GM19438 (cell line): ENCODE measurements around the gene XIAP.
"Not testable (repeated sequence)": the region's sequence is repeated elsewhere in the genome, so short reads cannot be mapped to it uniquely, and the experiment has no call there.

Source experiments
- ATAC-seq: cut with Tn5 transposase; IDR thresholded peaks from one replicate; pipeline ENCODE4 v1.9.1; 2021; ENCODE audit warnings: low read depth; ENCODE audit not compliant: unreplicated experiment

XIAP gene

GRCh38 chrX:123873956-123874355 lies 14.1 kb downstream of the XIAP start:
- no peak for ATAC-seq

DNA sequence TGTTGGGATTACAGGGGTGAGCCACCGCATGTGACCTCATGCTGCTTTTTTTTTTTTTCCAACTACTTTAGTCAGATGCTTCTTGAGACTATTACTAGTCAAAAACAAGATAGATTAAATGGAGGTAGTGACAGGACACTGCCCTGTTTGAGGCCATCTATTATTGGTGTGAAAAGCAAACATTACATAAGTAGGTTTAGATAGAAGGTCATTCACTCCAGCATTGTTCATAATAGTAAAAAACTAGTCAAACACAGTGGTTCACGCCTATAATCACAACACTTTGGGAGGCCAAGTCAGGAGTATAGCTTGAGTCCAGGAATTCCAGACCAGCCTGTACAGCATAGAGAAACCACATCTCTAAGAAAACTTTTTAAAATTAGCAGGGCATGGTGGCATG lies 16.3 kb downstream of the XIAP start:
- no peak for ATAC-seq

- no peak for ATAC-seq
Measured at GRCh38 chrX:123876844-123877243, 17.0 kb downstream of the XIAP start.

DNA sequence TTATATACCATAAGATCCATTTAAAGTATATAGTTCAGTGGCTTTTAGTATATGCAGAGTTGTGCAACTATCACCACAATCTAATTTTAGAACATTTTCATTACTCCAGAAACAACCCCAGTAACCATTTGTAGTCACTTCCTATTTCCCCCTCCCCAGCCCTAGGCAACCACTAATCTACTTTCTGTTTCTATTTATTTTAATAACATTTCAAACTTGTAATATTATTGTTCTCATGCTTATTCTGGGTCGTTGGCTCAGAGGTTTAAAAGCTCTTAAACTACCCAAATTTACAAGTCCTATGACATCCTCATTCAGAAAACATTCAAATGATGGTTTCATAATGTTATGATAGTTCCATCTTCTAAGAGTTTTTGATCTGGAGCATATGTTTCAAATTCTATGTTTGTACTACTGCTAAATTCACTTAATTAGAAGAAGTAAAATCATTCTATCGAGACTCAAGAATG lies 18.4 kb downstream of the XIAP start:
- peak; percentile 86 for ATAC-seq

- no peak for ATAC-seq
Measured at GRCh38 chrX:123881330-123881729, 21.5 kb downstream of the XIAP start.

- ATAC-seq, result no peak
Measured at GRCh38 chrX:123882391-123882790, 22.5 kb downstream of the XIAP start.

DNA sequence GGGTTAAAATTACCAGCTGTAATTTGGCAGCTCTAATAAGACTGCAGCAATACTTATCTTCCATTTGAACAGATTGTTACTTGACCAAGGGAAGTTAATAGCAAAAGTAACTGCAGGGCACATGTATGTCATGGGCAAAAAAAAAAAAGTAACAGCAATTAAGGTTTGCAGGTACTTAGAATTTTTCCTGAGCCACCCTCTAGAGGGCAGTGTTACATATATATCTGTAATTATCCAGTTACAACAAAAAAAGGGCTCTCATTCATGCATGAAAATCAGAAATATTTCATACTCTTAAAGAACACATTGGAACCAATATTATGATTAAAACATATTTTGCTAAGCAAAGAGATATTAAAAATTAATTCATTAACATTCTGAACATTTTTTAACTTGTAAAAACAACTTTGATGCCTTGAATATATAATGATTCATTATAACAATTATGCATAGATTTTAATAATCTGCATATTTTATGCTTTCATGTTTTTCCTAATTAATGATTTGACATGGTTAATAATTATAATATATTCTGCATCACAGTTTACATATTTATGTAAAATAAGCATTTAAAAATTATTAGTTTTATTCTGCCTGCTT lies 25.1 kb downstream of the XIAP start:
- ATAC-seq, result no peak

DNA sequence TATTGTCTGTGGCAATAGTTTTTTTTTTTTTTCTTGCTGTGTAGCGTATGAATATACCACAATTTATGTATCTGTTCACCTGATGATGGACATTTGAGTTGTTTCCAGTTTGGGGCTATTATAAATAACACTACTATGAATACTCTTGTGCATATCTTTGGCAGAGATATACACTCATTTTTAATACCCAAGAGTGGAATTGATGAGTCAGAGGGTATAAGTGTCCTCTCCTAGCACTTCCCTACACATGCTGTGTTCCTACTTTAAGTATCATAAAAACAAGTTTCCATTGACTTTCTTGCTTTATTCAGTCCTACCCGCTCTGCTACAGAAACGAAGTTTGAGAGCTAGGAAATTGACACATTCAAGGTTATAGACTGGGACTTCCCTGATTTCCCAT lies 39.8 kb downstream of the XIAP start:
- no peak for ATAC-seq

DNA sequence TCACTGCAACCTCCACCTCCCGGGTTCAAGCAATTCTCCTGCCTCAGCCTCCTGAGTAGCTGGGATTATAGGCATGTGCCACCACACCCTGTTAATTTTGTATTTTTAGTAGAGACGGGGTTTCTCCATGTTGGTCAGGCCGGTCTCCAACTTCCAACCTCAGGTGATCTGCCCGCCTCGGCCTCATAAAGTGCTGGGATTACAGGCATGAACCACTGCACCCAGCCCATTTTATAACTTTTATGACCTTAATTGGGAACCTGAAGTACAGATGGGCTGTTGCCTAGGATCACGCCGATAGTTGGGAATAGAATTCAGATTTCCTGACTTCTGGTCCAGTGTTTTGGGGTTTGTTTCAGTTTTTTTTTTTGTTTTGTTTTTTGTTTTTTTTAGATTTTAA lies 43.4 kb downstream of the XIAP start:
- not testable (repeated sequence) for ATAC-seq

DNA sequence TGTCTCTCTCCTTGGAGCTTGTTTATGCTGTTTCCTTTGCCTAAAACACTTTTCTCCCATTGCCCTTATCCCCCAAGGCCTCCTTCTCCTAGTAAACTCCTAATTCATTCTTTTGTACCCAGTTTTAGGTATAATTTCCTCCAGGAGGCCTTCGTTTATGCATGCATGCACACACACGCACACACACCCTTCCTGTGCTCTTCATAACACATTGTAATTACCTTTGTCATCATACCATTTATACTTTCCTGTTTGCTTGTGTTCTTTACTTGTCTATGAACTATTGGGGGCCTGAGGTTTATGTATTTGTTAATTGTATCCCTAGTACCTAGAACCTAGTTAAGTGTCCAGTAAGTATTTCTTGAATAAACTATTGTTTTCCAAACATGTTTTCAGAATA lies 45.5 kb downstream of the XIAP start:
- no peak for ATAC-seq

- ATAC-seq, result no peak
Measured at GRCh38 chrX:123906557-123907316, 46.9 kb downstream of the XIAP start.

GRCh38 chrX:123909523-123909922 lies 49.7 kb downstream of the XIAP start:
- ATAC-seq, result no peak

GRCh38 chrX:123917069-123917468 lies 57.2 kb downstream of the XIAP start:
- no peak for ATAC-seq

DNA sequence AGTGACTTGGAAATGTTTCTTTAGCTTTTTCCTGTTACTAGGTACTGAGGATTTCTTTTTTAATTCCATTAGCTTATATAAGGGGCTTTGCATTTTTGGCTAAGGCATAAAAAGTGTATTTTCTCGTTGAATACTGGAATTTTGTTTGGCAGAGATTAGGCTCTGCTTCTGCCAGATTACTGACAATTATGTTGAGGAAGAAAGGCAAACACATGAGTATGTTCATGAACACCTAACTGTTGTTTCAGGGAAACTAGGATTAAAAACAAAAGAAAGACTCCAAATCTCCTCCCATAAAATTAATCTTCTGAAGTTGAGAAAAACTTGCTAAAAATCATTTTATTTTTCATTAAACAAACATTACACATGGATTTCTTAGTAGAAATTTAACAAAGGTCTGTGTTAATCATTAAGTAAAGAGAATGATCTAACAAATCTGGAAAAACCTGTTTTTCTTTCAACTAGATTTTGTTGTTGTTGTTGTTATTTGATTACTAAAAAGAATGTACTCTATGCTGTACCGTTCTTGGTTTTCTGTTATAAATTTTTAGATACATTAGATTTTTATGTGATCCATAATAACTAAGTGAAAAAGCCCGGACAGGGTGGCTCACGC lies 58.4 kb downstream of the XIAP start:
- no peak for ATAC-seq

- ATAC-seq, result no peak
Measured at GRCh38 chrX:123920105-123920785, 60.4 kb downstream of the XIAP start.

GRCh38 chrX:123923211-123923610 lies 63.4 kb downstream of the XIAP start:
- ATAC-seq, result no peak

DNA sequence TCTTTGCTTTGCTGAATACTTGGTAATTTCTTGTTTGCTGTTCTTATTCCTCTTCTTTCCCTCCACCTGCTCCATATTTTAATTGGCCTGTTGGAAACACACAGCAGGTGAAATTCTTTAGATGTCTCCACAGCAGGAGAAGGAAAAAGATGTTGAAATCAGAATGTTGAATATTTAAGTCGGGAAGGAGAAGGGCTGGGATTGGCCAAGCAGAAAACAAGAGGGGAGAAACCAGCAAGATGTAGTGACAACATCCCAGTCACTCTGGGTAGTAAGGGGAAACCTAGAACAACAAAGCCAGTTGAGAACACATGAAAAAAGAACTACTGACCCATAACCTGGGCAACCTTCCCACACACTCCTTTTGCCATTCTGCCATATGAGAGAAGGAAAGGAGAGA lies 64.3 kb downstream of the XIAP start:
- ATAC-seq, result no peak

DNA sequence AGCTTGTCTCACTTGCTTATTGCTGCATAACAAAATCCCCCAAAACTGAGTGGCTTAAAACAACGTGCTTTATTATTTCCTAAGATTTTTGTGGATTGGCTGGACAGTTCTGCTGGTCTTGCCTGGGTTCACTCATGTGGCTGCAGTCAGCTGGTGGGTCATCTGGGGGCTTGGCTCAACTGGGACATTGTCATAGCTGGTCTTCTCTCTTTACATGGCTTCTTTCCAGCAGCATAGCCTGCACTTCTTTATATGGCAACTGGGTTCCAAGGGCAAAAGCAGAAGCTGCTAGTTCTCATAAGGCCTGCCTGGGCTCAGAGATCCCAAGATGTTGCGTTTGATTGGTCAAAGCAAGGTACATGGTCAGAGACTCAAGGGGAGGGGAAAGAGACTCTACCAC lies 68.0 kb downstream of the XIAP start:
- no peak for ATAC-seq

DNA sequence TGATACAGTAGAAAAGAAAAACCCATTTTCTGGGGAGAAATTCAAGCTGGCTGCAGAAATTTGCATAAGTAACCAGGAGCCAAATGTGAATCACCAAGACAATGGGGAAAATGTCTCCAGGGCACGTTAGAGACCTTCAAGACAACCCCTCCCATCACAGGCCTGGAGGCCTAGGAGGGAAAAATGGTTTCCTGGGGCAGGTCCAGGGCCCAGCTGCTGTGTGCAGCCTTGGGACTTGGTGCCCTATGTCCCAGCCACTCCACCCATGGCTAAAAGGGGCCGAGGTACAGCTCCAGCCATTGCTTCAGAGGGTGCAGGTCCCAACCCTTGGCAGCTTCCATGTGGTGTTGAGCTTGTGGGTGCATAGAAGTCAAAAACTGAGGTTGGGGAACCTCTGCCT lies 72.2 kb downstream of the XIAP start:
- ATAC-seq, result not testable (repeated sequence)

- no peak for ATAC-seq
Measured at GRCh38 chrX:123943074-123943473, 83.2 kb downstream of the XIAP start.

DNA sequence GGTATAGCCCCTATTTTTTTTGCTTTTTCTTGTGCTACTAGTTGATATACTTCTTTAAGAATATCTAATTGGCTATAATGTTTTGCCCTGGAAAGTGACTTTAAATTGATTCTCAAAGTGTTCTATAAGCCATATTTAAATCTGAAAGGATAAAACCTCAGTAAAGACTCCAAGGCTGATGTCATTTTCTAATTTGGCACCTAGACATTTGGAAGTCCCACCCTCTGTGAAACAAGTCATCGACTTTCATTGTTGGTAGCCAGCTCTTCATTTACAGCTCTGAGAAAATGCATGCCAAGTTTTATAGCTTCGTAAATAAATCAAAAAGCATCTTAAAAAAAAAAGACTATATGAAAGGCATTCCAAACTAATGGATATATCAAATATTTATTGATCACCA lies 83.6 kb downstream of the XIAP start:
- no peak for ATAC-seq
